Cardiac fibroblast (primary cell): Measurements from ENCODE around the gene SCARF2.
"Not testable (repeated sequence)": the region's sequence is repeated elsewhere in the genome, so short reads cannot be mapped to it uniquely, and the experiment has no call there.

Experiments used
- DNase-seq, 2 donors: peaks; one replicate each; pipeline versions ENCODE4 v3.0.0 to v3.0.0-alpha.2; 2010; ENCODE audit warnings: low read depth in 2 of 2
- H3K4me3 ChIP-seq, 2 donors: replicated peaks in 1 of 2; 1 replicate in 1 of 2; 2 replicates in 1 of 2; pipeline ENCODE4 v1.5.1; 2011; ENCODE audit warnings: low read depth in 2 of 2, low read length in 2 of 2, mild to moderate bottlenecking in 2 of 2, moderate library complexity in 1 of 2
- CTCF ChIP-seq: IDR thresholded peaks from one replicate; pipeline ENCODE4 v1.5.1; 2011; ENCODE audit warnings: low read depth, mild to moderate bottlenecking, low read length, inconsistent platforms

Gene SCARF2

GRCh38 chr22:20437613-20438426, at the start of gene SCARF2:
Gene SCARF2 (minus strand): TSS chr22:20437825. CDS start chr22:20437754, 71 bp downstream.
- DNase-seq: peak; percentile 44 to 79
- TF ChIP-seq CTCF: no peak
- peak within 1 kb of the TSS; percentile 80 to 96 for H3K4me3 ChIP-seq

GRCh38 chr22:20486229-20486628, 48.6 kb upstream of the SCARF2 start:
- DNase-seq: no peak
- no peak overlapping the region for H3K4me3 ChIP-seq
- TF ChIP-seq CTCF: no peak

GRCh38 chr22:20484948-20485683, 47.5 kb upstream of the SCARF2 start:
- H3K4me3 ChIP-seq: no peak overlapping the region
- no peak for DNase-seq
- TF ChIP-seq CTCF: no peak

GRCh38 chr22:20483771-20484170, 46.1 kb upstream of the SCARF2 start:
- no peak for TF ChIP-seq CTCF
- DNase-seq: no peak
- H3K4me3 ChIP-seq: no peak overlapping the region

GRCh38 chr22:20483143-20483506, 45.5 kb upstream of the SCARF2 start:
- DNase-seq, H3K4me3 ChIP-seq: not testable (repeated sequence)

GRCh38 chr22:20479612-20480196, 42.1 kb upstream of the SCARF2 start:
- no peak for TF ChIP-seq CTCF

GRCh38 chr22:20478059-20478458, 40.4 kb upstream of the SCARF2 start:
- DNase-seq, H3K4me3 ChIP-seq: not testable (repeated sequence)

More at GRCh38 chr22:20479612-20480196, 42.1 kb upstream of the SCARF2 start:
- DNase-seq: peak; percentile 4 to 31
- H3K4me3 ChIP-seq: no peak overlapping the region

- not testable (repeated sequence) for H3K4me3 ChIP-seq, DNase-seq
Measured at GRCh38 chr22:20475569-20475968, 37.9 kb upstream of the SCARF2 start.
